HepG2 (cell line): ENCODE results near the gene VGF. TPM values are rescaled to one million over a fixed set of nuclear protein-coding genes. Genes with fewer than 3 reads are reported as not detected.

ENCODE experiments used
- ATAC-seq: fragments of 200-7000 bp; cut with Tn5 transposase; 3 replicates; pipeline ENCODE4 v1.9.1; 2020; ENCODE audit warnings: mild to moderate bottlenecking, moderate library complexity
- BruUV-seq: library from RNA; stranded (reverse); fragments of 400-500 nt; replicated peaks from 2 replicates; lab custom pipeline; 2021; lab: Mats Ljungman, UMichigan
- CTCF ChIA-PET: fragments of 300-600 bp; formaldehyde crosslinking; extraction: SDS; loops from one replicate; lab custom pipeline; 2021; ENCODE audit warnings: low total read pairs, inconsistent platforms, low intra/inter-chr PET ratio; lab: Yijun Ruan, JAX
- POLR2A ChIA-PET: fragments of 350-600 bp; sonication (Branson Sonifier 250); formaldehyde crosslinking; loops from one replicate; lab custom pipeline; 2020; ENCODE audit warnings: antibody characterized with exemption, inconsistent platforms; lab: Yijun Ruan, JAX
- DNase-seq: peaks from one replicate; pipeline ENCODE4 v3.0.0-alpha.2; 2015; ENCODE audit warnings: low spot score
- FAIRE-seq: peaks from 3 replicates; lab custom pipeline; 2011; peaks lifted over from hg19 to GRCh38; lab: Jason Lieb, UNC
- H2AFZ ChIP-seq: one replicate; pipeline ENCODE4 v1.6.1; 2011; ENCODE audit warnings: low read length, inconsistent platforms
- H3K27ac ChIP-seq: fragments of 300-600 bp; 3 replicates; pipeline ENCODE4 v1.8.0; 2011; ENCODE audit warnings: mixed run types, mild to moderate bottlenecking, mixed read lengths, low read length, inconsistent platforms; ENCODE audit not compliant: insufficient read depth; ENCODE audit errors: extremely low read length
- H3K27me3 ChIP-seq, 2 experiments: fragments of 200-600 bp in 1 of 2; 2 replicates in 1 of 2; 3 replicates in 1 of 2; pipeline versions ENCODE4 v1.6.0 to v1.8.0; 2011; ENCODE audit warnings: low read length in 2 of 2, mild to moderate bottlenecking in 2 of 2, moderate library complexity in 2 of 2, inconsistent platforms in 1 of 2; ENCODE audit not compliant: insufficient read depth in 2 of 2, control insufficient read depth in 1 of 2
- H3K36me3 ChIP-seq, 2 experiments: fragments of 200-600 bp in 1 of 2; replicated peaks in 1 of 2; 2 replicates in 1 of 2; 3 replicates in 1 of 2; pipeline versions ENCODE4 v1.5.1 to v1.8.0; 2011; ENCODE audit warnings: low read length in 2 of 2, inconsistent platforms in 1 of 2; ENCODE audit not compliant: insufficient read depth in 2 of 2, control insufficient read depth in 1 of 2
- H3K4me1 ChIP-seq: 2 replicates; pipeline ENCODE4 v1.5.1; 2012; ENCODE audit warnings: low read length, inconsistent platforms; ENCODE audit not compliant: insufficient read depth
- H3K4me2 ChIP-seq: 2 replicates; pipeline ENCODE4 v1.6.0; 2011; ENCODE audit warnings: low read depth, low read length, inconsistent platforms
- H3K4me3 ChIP-seq, 3 experiments: fragments of 200-600 bp in 1 of 3; sonication (generic), shearing (Covaris generic) in 1 of 3; replicated peaks in 1 of 3; 2 replicates each; pipeline ENCODE4 v1.5.1; 2011 to 2016; ENCODE audit warnings: low read length in 3 of 3, inconsistent platforms in 2 of 3, low read depth in 2 of 3, mild to moderate bottlenecking in 2 of 3, control low read depth in 1 of 3, mixed read lengths in 1 of 3; ENCODE audit not compliant: insufficient read depth in 1 of 3
- H3K79me2 ChIP-seq: one replicate; pipeline ENCODE4 v1.6.1; 2011; ENCODE audit warnings: low read length, inconsistent platforms; ENCODE audit not compliant: insufficient read depth
- H3K9ac ChIP-seq: 2 replicates; pipeline ENCODE4 v1.6.0; 2011; ENCODE audit warnings: mild to moderate bottlenecking, low read depth, low read length, inconsistent platforms; ENCODE audit not compliant: insufficient read depth
- H3K9me3 ChIP-seq: 2 replicates; pipeline ENCODE4 v1.5.1; 2012; ENCODE audit warnings: mild to moderate bottlenecking, low read length
- H4K20me1 ChIP-seq: 2 replicates; pipeline ENCODE4 v1.6.0; 2011; ENCODE audit warnings: inconsistent platforms, mild to moderate bottlenecking, low read length, moderate library complexity; ENCODE audit not compliant: insufficient read depth
- CEBPG ChIP-seq: IDR thresholded peaks from 2 replicates; pipeline ENCODE4 v1.6.1; 2016
- EEA1 ChIP-seq: sonication (generic); formaldehyde crosslinking; IDR thresholded peaks from 2 replicates; pipeline ENCODE4 v1.5.1; 2020; ENCODE audit warnings: mild to moderate bottlenecking, missing genetic modification reagents, borderline replicate concordance
- HOXA3 ChIP-seq: sonication (generic); formaldehyde crosslinking; IDR thresholded peaks from 2 replicates; pipeline ENCODE4 v1.5.0; 2020; ENCODE audit warnings: missing genetic modification reagents
- MAFF ChIP-seq: IDR thresholded peaks from 2 replicates; pipeline ENCODE4 v1.6.1; 2011; ENCODE audit warnings: low read depth, low read length, improper control_type of control experiment
- SRSF9 ChIP-seq: fragments of 200-400 bp; formaldehyde crosslinking; IDR thresholded peaks from 2 replicates; pipeline ENCODE4 v1.6.1; 2018; ENCODE audit warnings: borderline replicate concordance, mild to moderate bottlenecking, low read depth, low read length; ENCODE audit not compliant: insufficient read depth, poor library complexity, severe bottlenecking
- ZFP36L1 ChIP-seq: sonication (generic); formaldehyde crosslinking; IDR thresholded peaks from 2 replicates; pipeline ENCODE4 v1.8.0; 2022; ENCODE audit warnings: mild to moderate bottlenecking, missing genetic modification reagents, moderate library complexity
- ZNF101 ChIP-seq: sonication (generic); formaldehyde crosslinking; IDR thresholded peaks from 2 replicates; pipeline ENCODE4 v1.4.0; 2020; ENCODE audit warnings: mild to moderate bottlenecking, low read depth, missing genetic modification reagents, borderline replicate concordance
- ZNF136 ChIP-seq: sonication (generic); formaldehyde crosslinking; IDR thresholded peaks from 2 replicates; pipeline ENCODE4 v1.8.1; 2022; ENCODE audit warnings: low read depth, mild to moderate bottlenecking, moderate library complexity, missing genetic modification reagents
- ZNF143 ChIP-seq: sonication (generic); formaldehyde crosslinking; IDR thresholded peaks from 2 replicates; pipeline ENCODE4 v1.4.0; 2020; ENCODE audit warnings: missing genetic modification reagents
- ZNF232 ChIP-seq: sonication (generic); formaldehyde crosslinking; IDR thresholded peaks from 2 replicates; pipeline ENCODE4 v1.4.0; 2020; ENCODE audit warnings: missing genetic modification reagents, borderline replicate concordance
- ZNF317 ChIP-seq: sonication (generic); formaldehyde crosslinking; IDR thresholded peaks from 2 replicates; pipeline ENCODE4 v1.5.0; 2020; ENCODE audit warnings: mild to moderate bottlenecking, missing genetic modification reagents
- ZNF556 ChIP-seq: sonication (generic); formaldehyde crosslinking; IDR thresholded peaks from 2 replicates; pipeline ENCODE4 v1.4.0; 2020; ENCODE audit warnings: mild to moderate bottlenecking, missing genetic modification reagents, borderline replicate concordance
- WGBS: methylation state at CpG from one replicate; pipeline ENCODE4 v1.1.6; 2017; ENCODE audit warnings: low lambda C conversion rate; 5-methylcytosine and 5-hydroxymethylcytosine counted together
- in situ Hi-C: cut with HindIII; loops from 2 replicates; pipeline ENCODE4 v1.10.0; 2017; ENCODE audit warnings: low pct_unique_long_range_greater_than_20kb; ENCODE audit not compliant: extremely low pct_ligation_motif_present
- intact Hi-C: fragments of 100-400 bp; cut with micrococcal nuclease; formaldehyde crosslinking; loops from one replicate; pipeline ENCODE4 v1.10.0; 2022; ENCODE audit not compliant: unreplicated experiment
- polyA plus RNA-seq, 8 experiments: library from polyadenylated mRNA; depleted of rRNA in 3 of 8; stranded (reverse) in 7 of 8; unstranded in 1 of 8; fragments of >200 nt; fragmentation: Illumina TruSeq in 4 of 8; extraction: Trizol in 4 of 8; gene quantifications; 2 replicates each; pipeline versions ENCODE4 v1.2.1 to v1.2.3, GENCODE V29; 2011 to 2016; ENCODE audit warnings: low read depth in 4 of 8, missing spikeins in 1 of 8, mixed read lengths in 1 of 8; ENCODE audit not compliant: insufficient read depth in 1 of 8
- total RNA-seq, 5 experiments: library from RNA; depleted of rRNA; stranded (reverse); fragments of >200 nt; fragmentation: Illumina TruSeq; extraction: Trizol; gene quantifications; 2 replicates each; pipeline ENCODE4 v1.2.3, GENCODE V29; 2016; ENCODE audit warnings: low read depth in 1 of 5
- TF ChIP-seq, protein P1 (sequence below): sonication (generic); formaldehyde crosslinking; IDR thresholded peaks from 2 replicates; pipeline ENCODE4 v1.5.1; 2020; ENCODE audit warnings: missing genetic modification reagents, mild to moderate bottlenecking, borderline replicate concordance
- TF ChIP-seq, protein P2 (sequence below): sonication (generic); formaldehyde crosslinking; conservative IDR thresholded peaks from 2 replicates; pipeline ENCODE4 v1.5.0; 2020; ENCODE audit warnings: missing genetic modification reagents
- TF ChIP-seq, protein P3 (sequence below): sonication (generic); formaldehyde crosslinking; IDR thresholded peaks from 2 replicates; pipeline ENCODE4 v1.4.0; 2020; ENCODE audit warnings: mild to moderate bottlenecking, missing genetic modification reagents
- TF ChIP-seq, protein P4 (sequence below): sonication (generic); formaldehyde crosslinking; IDR thresholded peaks from 2 replicates; pipeline ENCODE4 v1.4.0; 2020; ENCODE audit warnings: missing genetic modification reagents
- TF ChIP-seq, protein P5 (sequence below): sonication (generic); formaldehyde crosslinking; IDR thresholded peaks from 2 replicates; pipeline ENCODE4 v1.4.0; 2020; ENCODE audit warnings: mild to moderate bottlenecking, low read depth, missing genetic modification reagents

The VGF gene
- total and polyA plus RNA-seq, 2 of the 13 experiments (the other 11 are each of a cell fraction or from before 2014, with no cell fraction given), result 0.12 to 0.46 TPM

GRCh38 chr7:101170617-101171441, 5.5 kb upstream of the VGF start:
- POLR2A ChIA-PET, result no interaction called here
- TF ChIP-seq ZNF317 (CRISPR knock-in tag) (no peak), MAFF (no peak), ZFP36L1 (CRISPR knock-in tag) (no peak), ZNF136 (CRISPR knock-in tag) (no peak), ZNF232 (CRISPR knock-in tag) (no peak), CEBPG (CRISPR knock-in tag) (no peak), ZNF101 (CRISPR knock-in tag) (no peak), ZNF143 (CRISPR knock-in tag) (no peak), EEA1 (CRISPR knock-in tag) (no peak), SRSF9 (no peak), HOXA3 (CRISPR knock-in tag) (no peak), ZNF556 (CRISPR knock-in tag) (no peak)
- TF ChIP-seq, protein P1, sequence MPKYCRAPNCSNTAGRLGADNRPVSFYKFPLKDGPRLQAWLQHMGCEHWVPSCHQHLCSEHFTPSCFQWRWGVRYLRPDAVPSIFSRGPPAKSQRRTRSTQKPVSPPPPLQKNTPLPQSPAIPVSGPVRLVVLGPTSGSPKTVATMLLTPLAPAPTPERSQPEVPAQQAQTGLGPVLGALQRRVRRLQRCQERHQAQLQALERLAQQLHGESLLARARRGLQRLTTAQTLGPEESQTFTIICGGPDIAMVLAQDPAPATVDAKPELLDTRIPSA (CRISPR knock-in tag), result no peak
- TF ChIP-seq, protein P2, sequence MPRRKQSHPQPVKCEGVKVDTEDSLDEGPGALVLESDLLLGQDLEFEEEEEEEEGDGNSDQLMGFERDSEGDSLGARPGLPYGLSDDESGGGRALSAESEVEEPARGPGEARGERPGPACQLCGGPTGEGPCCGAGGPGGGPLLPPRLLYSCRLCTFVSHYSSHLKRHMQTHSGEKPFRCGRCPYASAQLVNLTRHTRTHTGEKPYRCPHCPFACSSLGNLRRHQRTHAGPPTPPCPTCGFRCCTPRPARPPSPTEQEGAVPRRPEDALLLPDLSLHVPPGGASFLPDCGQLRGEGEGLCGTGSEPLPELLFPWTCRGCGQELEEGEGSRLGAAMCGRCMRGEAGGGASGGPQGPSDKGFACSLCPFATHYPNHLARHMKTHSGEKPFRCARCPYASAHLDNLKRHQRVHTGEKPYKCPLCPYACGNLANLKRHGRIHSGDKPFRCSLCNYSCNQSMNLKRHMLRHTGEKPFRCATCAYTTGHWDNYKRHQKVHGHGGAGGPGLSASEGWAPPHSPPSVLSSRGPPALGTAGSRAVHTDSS (CRISPR knock-in tag), result no peak
- TF ChIP-seq, protein P3, sequence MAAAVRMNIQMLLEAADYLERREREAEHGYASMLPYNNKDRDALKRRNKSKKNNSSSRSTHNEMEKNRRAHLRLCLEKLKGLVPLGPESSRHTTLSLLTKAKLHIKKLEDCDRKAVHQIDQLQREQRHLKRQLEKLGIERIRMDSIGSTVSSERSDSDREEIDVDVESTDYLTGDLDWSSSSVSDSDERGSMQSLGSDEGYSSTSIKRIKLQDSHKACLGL (CRISPR knock-in tag), result no peak
- TF ChIP-seq, protein P4, sequence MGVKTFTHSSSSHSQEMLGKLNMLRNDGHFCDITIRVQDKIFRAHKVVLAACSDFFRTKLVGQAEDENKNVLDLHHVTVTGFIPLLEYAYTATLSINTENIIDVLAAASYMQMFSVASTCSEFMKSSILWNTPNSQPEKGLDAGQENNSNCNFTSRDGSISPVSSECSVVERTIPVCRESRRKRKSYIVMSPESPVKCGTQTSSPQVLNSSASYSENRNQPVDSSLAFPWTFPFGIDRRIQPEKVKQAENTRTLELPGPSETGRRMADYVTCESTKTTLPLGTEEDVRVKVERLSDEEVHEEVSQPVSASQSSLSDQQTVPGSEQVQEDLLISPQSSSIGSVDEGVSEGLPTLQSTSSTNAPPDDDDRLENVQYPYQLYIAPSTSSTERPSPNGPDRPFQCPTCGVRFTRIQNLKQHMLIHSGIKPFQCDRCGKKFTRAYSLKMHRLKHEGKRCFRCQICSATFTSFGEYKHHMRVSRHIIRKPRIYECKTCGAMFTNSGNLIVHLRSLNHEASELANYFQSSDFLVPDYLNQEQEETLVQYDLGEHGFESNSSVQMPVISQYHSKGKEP (CRISPR knock-in tag), result no peak
- TF ChIP-seq, protein P5, sequence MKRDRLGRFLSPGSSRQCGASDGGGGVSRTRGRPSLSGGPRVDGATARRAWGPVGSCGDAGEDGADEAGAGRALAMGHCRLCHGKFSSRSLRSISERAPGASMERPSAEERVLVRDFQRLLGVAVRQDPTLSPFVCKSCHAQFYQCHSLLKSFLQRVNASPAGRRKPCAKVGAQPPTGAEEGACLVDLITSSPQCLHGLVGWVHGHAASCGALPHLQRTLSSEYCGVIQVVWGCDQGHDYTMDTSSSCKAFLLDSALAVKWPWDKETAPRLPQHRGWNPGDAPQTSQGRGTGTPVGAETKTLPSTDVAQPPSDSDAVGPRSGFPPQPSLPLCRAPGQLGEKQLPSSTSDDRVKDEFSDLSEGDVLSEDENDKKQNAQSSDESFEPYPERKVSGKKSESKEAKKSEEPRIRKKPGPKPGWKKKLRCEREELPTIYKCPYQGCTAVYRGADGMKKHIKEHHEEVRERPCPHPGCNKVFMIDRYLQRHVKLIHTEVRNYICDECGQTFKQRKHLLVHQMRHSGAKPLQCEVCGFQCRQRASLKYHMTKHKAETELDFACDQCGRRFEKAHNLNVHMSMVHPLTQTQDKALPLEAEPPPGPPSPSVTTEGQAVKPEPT (CRISPR knock-in tag), result no peak

More at GRCh38 chr7:101170617-101171441, 5.5 kb upstream of the VGF start:
- no peak overlapping the region for H2AFZ ChIP-seq
- H3K4me3 ChIP-seq, result no peak overlapping the region
- H3K9me3 ChIP-seq, result no peaks in the 10 kb centered on the region
- no peak overlapping the region for H3K27ac ChIP-seq
- BruUV-seq, result no TSS peak
- in situ Hi-C loops, result no loop called here
- no peaks in the 10 kb centered on the region for H3K36me3 ChIP-seq
- no peaks in the 10 kb centered on the region for H4K20me1 ChIP-seq
- peaks cover 51% of the 10 kb centered on the region for H3K4me1 ChIP-seq
- intact Hi-C loops, result no loop called here
- DNase-seq (no peak), ATAC-seq (no peak), FAIRE-seq (no peak)
- peaks cover 15 to 80% of the 10 kb centered on the region in 2 experiments for H3K27me3 ChIP-seq
- H3K9ac ChIP-seq, result no peak overlapping the region
- no peak overlapping the region for H3K4me2 ChIP-seq
- H3K79me2 ChIP-seq, result no peaks in the 10 kb centered on the region
- CTCF ChIA-PET, result interaction anchor here (1.4 to 2.7 kb wide), 3 partner anchors 21 to 76 kb away, joined by 4 to 14 read pairs (median 7); no protein-coding TSS in a partner anchor
- WGBS, result 4% methylated on average over 14 of the region's 17 CpGs
